Astrocyte (in vitro differentiated cells and primary cell): ENCODE data around the gene ACADS. TPM values are rescaled to one million over a fixed set of nuclear protein-coding genes. Genes with fewer than 3 reads are reported as not detected.

ENCODE experiments used
- DNase-seq: peaks from one replicate; pipeline ENCODE4 v3.0.0-alpha.2; 2010; ENCODE audit warnings: low read depth
- FAIRE-seq: peaks from 2 replicates; lab custom pipeline; 2011; peaks lifted over from hg19 to GRCh38; lab: Jason Lieb, UNC
- H2AFZ ChIP-seq: 2 replicates; pipeline ENCODE4 v1.6.0; 2012; ENCODE audit warnings: low read depth, low read length, inconsistent platforms
- H3K27ac ChIP-seq: 2 replicates; pipeline ENCODE4 v1.5.1; 2011; ENCODE audit warnings: low read depth, low read length, inconsistent platforms
- H3K27me3 ChIP-seq: 2 replicates; pipeline ENCODE4 v1.6.0; 2011; ENCODE audit warnings: low read length, inconsistent platforms; ENCODE audit not compliant: insufficient read depth
- H3K36me3 ChIP-seq: 2 replicates; pipeline ENCODE4 v1.5.1; 2011; ENCODE audit warnings: low read length, inconsistent platforms; ENCODE audit not compliant: insufficient read depth
- H3K4me1 ChIP-seq: 2 replicates; pipeline ENCODE4 v1.5.1; 2011; ENCODE audit warnings: low read length, inconsistent platforms; ENCODE audit not compliant: insufficient read depth
- H3K4me2 ChIP-seq: 2 replicates; pipeline ENCODE4 v1.6.0; 2012; ENCODE audit warnings: low read length, inconsistent platforms
- H3K4me3 ChIP-seq: 2 replicates; pipeline ENCODE4 v1.5.1; 2011; ENCODE audit warnings: low read depth, mild to moderate bottlenecking, low read length, inconsistent platforms; ENCODE audit not compliant: insufficient read depth
- H3K79me2 ChIP-seq: 2 replicates; pipeline ENCODE4 v1.6.0; 2012; ENCODE audit warnings: mild to moderate bottlenecking, low read length, inconsistent platforms; ENCODE audit not compliant: insufficient read depth
- H3K9ac ChIP-seq: 2 replicates; pipeline ENCODE4 v1.6.0; 2012; ENCODE audit warnings: mild to moderate bottlenecking, low read length, inconsistent platforms
- H3K9me3 ChIP-seq: 2 replicates; pipeline ENCODE4 v1.5.1; 2012; ENCODE audit warnings: low read depth, mild to moderate bottlenecking, low read length, inconsistent platforms; ENCODE audit not compliant: insufficient read depth
- H4K20me1 ChIP-seq: 2 replicates; pipeline ENCODE4 v1.6.0; 2012; ENCODE audit warnings: low read length, inconsistent platforms; ENCODE audit not compliant: insufficient read depth
- H3K27ac Mint-ChIP-seq: one replicate; pipeline ENCODE4 v1.8.0; 2021; ENCODE audit warnings: mild to moderate bottlenecking, mixed read lengths; ENCODE audit not compliant: unreplicated experiment
- H3K27me3 Mint-ChIP-seq: one replicate; pipeline ENCODE4 v1.8.0; 2021; ENCODE audit warnings: low read depth, mixed read lengths; ENCODE audit not compliant: unreplicated experiment
- H3K36me3 Mint-ChIP-seq: one replicate; pipeline ENCODE4 v1.8.0; 2021; ENCODE audit warnings: low read depth, mixed read lengths; ENCODE audit not compliant: unreplicated experiment
- H3K4me1 Mint-ChIP-seq: one replicate; pipeline ENCODE4 v1.8.0; 2021; ENCODE audit warnings: low read depth, mixed read lengths; ENCODE audit not compliant: unreplicated experiment
- H3K4me3 Mint-ChIP-seq: one replicate; pipeline ENCODE4 v1.8.0; 2021; ENCODE audit warnings: mild to moderate bottlenecking, moderate library complexity, mixed read lengths; ENCODE audit not compliant: unreplicated experiment
- H3K9me3 Mint-ChIP-seq: one replicate; pipeline ENCODE4 v1.8.0; 2021; ENCODE audit warnings: mild to moderate bottlenecking, mixed read lengths; ENCODE audit not compliant: unreplicated experiment
- CTCF ChIP-seq: IDR thresholded peaks from 2 replicates; pipeline ENCODE4 v1.5.1; 2011; ENCODE audit warnings: low read depth, mild to moderate bottlenecking, inconsistent platforms, low read length, moderate library complexity; ENCODE audit not compliant: insufficient read depth
- EZH2 ChIP-seq: IDR thresholded peaks from 2 replicates; pipeline ENCODE4 v1.6.1; 2012; ENCODE audit warnings: mild to moderate bottlenecking, low read length, inconsistent platforms; ENCODE audit not compliant: insufficient read depth
- total RNA-seq: library from RNA; stranded (reverse); gene quantifications from 2 replicates; pipeline ENCODE4 v1.2.1, GENCODE V29; 2021

The ACADS gene
- total RNA-seq, 1 donor from 2014 or later = 2.8 TPM

- no peaks in the 10 kb centered on the region for H3K4me1 ChIP-seq
- no peaks in the 10 kb centered on the region for H3K9me3 ChIP-seq
- no peak overlapping the region for H3K4me2 ChIP-seq
- no peaks in the 10 kb centered on the region for H3K4me1 Mint-ChIP-seq
- no peak overlapping the region for H3K4me3 Mint-ChIP-seq
- peaks cover 2% of the 10 kb centered on the region for H3K9me3 Mint-ChIP-seq
- H3K27me3 Mint-ChIP-seq = no peaks in the 10 kb centered on the region
- H3K27ac ChIP-seq = no peak overlapping the region
- H4K20me1 ChIP-seq = no peaks in the 10 kb centered on the region
- no peak overlapping the region for H3K9ac ChIP-seq
- H3K79me2 ChIP-seq = no peaks in the 10 kb centered on the region
- H3K36me3 ChIP-seq = no peaks in the 10 kb centered on the region
- no peak for FAIRE-seq
- no peak overlapping the region for H2AFZ ChIP-seq
- H3K27me3 ChIP-seq = no peaks in the 10 kb centered on the region
- H3K4me3 ChIP-seq = no peak overlapping the region
- no peak for TF ChIP-seq CTCF
- TF ChIP-seq EZH2 = no peak
- no peak overlapping the region for H3K27ac Mint-ChIP-seq
- peaks cover 15% of the 10 kb centered on the region for H3K36me3 Mint-ChIP-seq
- no peak for DNase-seq
These were observed 8.6 kb downstream of the ACADS start for GRCh38 chr12:120734210-120734609.

- DNase-seq = no peak
These were observed 9.6 kb downstream of the ACADS start for GRCh38 chr12:120735181-120735580.

More at GRCh38 chr12:120735181-120735580, 9.6 kb downstream of the ACADS start:
- H3K4me1 ChIP-seq = no peaks in the 10 kb centered on the region
- Mint-ChIP-seq H3K4me3 (no peak overlapping the region), H3K9me3 (peaks cover 2% of the 10 kb centered on the region), H3K27me3 (no peaks in the 10 kb centered on the region), H3K4me1 (no peaks in the 10 kb centered on the region), H3K27ac (no peak overlapping the region), H3K36me3 (peaks cover 11% of the 10 kb centered on the region)
- FAIRE-seq = no peak
- no peaks in the 10 kb centered on the region for H4K20me1 ChIP-seq
- no peaks in the 10 kb centered on the region for H3K27me3 ChIP-seq
- no peaks in the 10 kb centered on the region for H3K79me2 ChIP-seq
- H3K4me3 ChIP-seq = no peak overlapping the region
- no peak overlapping the region for H3K9ac ChIP-seq
- H3K36me3 ChIP-seq = no peaks in the 10 kb centered on the region
- H3K27ac ChIP-seq = no peak overlapping the region
- no peak overlapping the region for H2AFZ ChIP-seq
- H3K9me3 ChIP-seq = no peaks in the 10 kb centered on the region
- no peak overlapping the region for H3K4me2 ChIP-seq
- no peak for TF ChIP-seq CTCF
- no peak for TF ChIP-seq EZH2
